Neural crest cell (in vitro differentiated cells): ENCODE results near the gene AGBL5. TPM values are rescaled to one million over a fixed set of nuclear protein-coding genes. Genes with fewer than 3 reads are reported as not detected.
A peak's percentile ranks its signal among the peaks of the same experiment; 100 is the strongest.

Source experiments
- DNase-seq: peaks from one replicate; pipeline ENCODE4 v3.0.0; 2021; ENCODE audit warnings: low read depth, mixed read lengths, low spot score
- H3K27ac Mint-ChIP-seq: one replicate; pipeline ENCODE4 v1.8.0; 2021; ENCODE audit warnings: mild to moderate bottlenecking, mixed read lengths; ENCODE audit not compliant: unreplicated experiment
- H3K27me3 Mint-ChIP-seq: 2 replicates; pipeline ENCODE4 v1.8.0; 2021; ENCODE audit warnings: low read depth, mild to moderate bottlenecking, mixed read lengths
- H3K36me3 Mint-ChIP-seq: 2 replicates; pipeline ENCODE4 v1.8.0; 2021; ENCODE audit warnings: low read depth, mild to moderate bottlenecking, mixed read lengths
- H3K4me1 Mint-ChIP-seq: 2 replicates; pipeline ENCODE4 v1.8.0; 2021; ENCODE audit warnings: mixed read lengths
- H3K4me3 Mint-ChIP-seq: one replicate; pipeline ENCODE4 v1.8.0; 2021; ENCODE audit warnings: mild to moderate bottlenecking, mixed read lengths
- H3K9me3 Mint-ChIP-seq: 2 replicates; pipeline ENCODE4 v1.8.0; 2021; ENCODE audit warnings: mixed read lengths
- CTCF ChIP-seq: fragments of 200-600 bp; sonication (generic); conservative IDR thresholded peaks from 2 replicates; pipeline ENCODE4 v1.5.0; 2021; ENCODE audit warnings: antibody characterized with exemption, mild to moderate bottlenecking
- total RNA-seq: library from RNA; stranded (reverse); gene quantifications from 2 replicates; pipeline ENCODE4 v1.2.1, GENCODE V29; 2021

AGBL5 gene
- total RNA-seq, 1 donor from 2014 or later, result 67.2 TPM

DNA sequence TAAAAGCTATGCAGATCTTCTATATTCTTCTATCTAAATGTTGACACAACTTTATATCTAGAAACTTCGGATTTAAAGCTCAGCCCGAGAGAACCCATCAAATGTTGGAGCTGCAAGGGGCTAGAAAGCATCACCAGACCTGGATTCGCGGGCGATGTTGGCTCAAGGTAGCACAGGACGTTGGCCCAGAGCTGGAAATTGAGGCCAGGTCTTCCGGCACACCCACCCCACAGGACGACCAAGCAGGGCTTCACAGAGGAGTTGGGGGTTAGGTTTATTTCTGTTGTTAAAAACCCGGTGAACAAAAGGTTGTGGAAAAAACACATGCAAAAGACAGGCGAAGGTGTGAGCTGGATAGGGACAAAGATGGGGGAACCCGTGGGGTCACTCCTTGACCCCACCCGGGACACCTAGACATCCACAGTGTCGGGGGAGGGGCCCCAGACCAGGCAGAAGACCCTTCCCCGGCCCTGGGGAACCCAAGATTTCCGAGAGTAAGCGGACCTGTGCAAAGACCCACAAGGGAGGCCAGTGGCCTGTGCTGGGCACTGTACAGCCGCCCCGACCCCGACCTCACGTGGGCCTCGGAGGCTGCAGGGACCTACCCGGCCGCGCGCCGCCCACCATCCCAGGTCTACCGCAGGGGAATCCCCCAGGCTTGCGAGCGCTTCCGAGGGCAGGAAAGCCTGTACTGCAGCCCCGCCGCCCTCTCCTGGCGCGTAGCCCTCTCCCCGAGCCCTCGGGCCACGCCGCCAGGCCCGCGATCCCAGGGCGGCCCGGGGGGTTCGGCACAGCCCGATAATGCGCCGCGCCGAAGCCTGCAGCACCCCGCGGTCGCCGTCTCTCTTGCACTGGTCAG lies 1.8 kb upstream of the AGBL5 start:
- no peak for TF ChIP-seq CTCF
- Mint-ChIP-seq H3K9me3 (peaks cover 5% of the 10 kb centered on the region), H3K27ac (peak overlapping the region; percentile 98), H3K4me3 (peak overlapping the region; percentile 99), H3K27me3 (peaks cover 22% of the 10 kb centered on the region), H3K4me1 (peaks cover 32% of the 10 kb centered on the region), H3K36me3 (peaks cover 12% of the 10 kb centered on the region)
- peak; percentile 51 for DNase-seq

DNA sequence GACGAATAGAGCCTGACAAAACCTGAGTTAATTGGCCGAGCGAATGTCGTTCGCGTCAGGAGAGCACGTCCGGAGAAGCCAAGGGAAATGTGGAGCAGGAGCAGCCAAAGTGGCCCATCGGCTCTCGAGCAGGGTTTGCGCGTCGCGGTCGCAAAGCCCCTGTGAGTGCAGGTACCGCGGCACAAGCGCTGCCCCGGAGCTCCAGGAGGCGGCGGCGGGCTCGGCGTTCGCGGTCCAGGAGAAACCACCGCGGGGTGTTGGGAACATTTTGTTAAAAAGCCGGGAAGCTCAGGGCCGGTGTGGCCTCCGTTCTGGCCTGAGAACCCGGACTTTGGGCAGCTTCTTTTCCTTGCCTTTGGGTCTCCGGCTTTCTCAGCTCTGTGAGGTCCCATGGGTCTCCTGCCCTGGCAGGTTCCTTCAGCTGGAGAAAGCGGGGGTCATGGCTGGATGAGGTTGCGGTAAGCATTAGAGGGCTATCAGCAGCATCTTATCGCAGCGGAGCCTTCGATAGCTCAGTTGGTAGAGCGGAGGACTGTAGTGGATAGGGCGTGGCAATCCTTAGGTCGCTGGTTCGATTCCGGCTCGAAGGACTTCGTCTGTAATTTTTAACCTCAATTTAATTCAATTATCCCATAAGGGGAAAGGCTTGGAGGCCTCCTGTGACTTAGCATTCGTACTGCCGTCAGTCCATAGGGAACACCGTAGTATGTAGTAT lies 1.0 kb upstream of the AGBL5 start:
- H3K4me3 Mint-ChIP-seq, result peak overlapping the region; percentile 99

DNA sequence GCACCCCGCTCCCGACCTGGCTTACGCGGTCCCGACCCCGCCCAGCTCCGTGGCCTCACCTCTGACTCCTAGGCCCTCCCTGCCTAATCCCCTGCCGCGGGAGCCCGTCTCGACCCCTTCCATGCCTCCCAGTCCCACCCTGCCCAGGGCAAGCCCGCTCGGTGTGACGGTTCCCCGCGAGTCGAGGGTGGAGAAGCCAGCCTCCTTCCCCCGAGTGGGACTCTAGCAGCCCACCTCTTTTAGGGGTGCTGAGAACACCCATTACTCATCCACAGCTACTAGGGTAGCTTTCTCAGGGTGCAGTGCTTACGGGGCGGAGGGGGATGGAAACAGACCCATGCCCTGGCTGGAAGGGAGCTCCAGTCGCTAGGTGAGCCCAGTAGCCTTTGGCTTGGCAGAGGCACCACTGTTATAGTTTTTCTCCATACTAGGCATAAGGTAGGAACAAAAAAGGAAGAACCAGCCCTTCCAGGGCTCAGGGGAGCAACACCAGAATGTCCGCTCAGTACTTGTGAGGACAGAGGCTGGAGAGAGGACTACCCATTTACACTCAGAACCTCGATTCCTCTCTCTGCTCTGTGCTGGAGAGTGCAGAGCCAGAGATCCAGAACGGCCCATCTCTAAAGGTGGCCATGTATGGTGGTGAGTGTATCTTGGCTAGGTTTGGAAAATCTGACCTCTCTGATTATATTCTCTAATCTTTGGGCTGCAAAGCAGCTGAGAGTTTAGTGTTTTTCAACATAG lies 606 bp downstream of the AGBL5 start:
- H3K9me3 Mint-ChIP-seq, result peaks cover 5% of the 10 kb centered on the region
- H3K4me1 Mint-ChIP-seq, result peaks cover 32% of the 10 kb centered on the region
- peak; percentile 38 for DNase-seq
- TF ChIP-seq CTCF, result no peak
- peak overlapping the region; percentile 92 for H3K4me3 Mint-ChIP-seq
- no peak overlapping the region for H3K27ac Mint-ChIP-seq
- H3K36me3 Mint-ChIP-seq, result peaks cover 18% of the 10 kb centered on the region
- H3K27me3 Mint-ChIP-seq, result peaks cover 22% of the 10 kb centered on the region

More for the DNA sequence above, 1.0 kb upstream of the AGBL5 start:
- H3K36me3 Mint-ChIP-seq, result peaks cover 15% of the 10 kb centered on the region
- peaks cover 32% of the 10 kb centered on the region for H3K4me1 Mint-ChIP-seq
- TF ChIP-seq CTCF, result peak; percentile 61
- H3K27me3 Mint-ChIP-seq, result peaks cover 22% of the 10 kb centered on the region
- peak overlapping the region; percentile 98 for H3K27ac Mint-ChIP-seq
- peaks cover 5% of the 10 kb centered on the region for H3K9me3 Mint-ChIP-seq
- peak; percentile 92 for DNase-seq

DNA sequence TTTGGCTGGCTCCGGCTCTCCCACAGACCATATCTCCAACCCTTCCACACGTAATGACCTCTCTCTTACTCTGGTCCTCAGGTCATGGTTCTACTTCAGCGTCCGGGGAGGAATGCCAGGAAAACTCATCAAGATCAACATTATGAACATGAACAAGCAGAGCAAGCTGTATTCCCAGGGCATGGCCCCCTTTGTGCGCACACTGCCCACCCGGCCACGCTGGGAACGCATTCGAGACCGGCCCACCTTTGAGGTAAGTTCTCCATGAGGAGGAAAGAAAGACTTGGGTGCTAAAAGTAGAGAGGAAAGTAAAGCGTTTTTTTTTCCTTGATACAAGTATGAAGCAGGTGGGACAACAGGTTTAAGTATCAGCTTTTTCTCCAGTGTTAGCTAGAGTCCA lies 1.9 kb downstream of the AGBL5 start:
- no peak for TF ChIP-seq CTCF
- peaks cover 18% of the 10 kb centered on the region for H3K27me3 Mint-ChIP-seq
- no peak overlapping the region for H3K27ac Mint-ChIP-seq

DNA sequence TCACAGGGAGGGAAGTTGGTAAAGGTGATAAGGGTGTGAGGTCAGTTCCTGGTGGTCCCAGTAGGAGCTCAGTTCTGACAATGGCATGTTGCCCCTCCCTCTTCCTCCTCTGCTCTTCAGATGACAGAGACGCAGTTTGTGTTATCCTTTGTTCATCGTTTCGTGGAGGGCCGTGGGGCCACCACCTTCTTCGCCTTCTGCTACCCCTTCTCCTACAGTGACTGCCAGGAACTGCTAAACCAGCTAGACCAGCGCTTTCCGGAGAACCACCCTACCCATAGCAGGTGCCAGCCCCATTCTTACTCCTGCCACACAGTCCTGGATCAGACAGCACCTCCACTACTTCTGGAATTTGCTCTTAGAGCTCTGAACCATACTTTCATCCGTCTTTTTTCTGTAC lies 2.3 kb downstream of the AGBL5 start:
- Mint-ChIP-seq H3K4me1 (peaks cover 28% of the 10 kb centered on the region), H3K36me3 (peaks cover 18% of the 10 kb centered on the region), H3K27ac (no peak overlapping the region), H3K27me3 (peaks cover 18% of the 10 kb centered on the region), H3K9me3 (peaks cover 5% of the 10 kb centered on the region), H3K4me3 (peak overlapping the region; percentile 92)
- no peak for TF ChIP-seq CTCF
- no peak for DNase-seq

More for the DNA sequence above, 1.9 kb downstream of the AGBL5 start:
- Mint-ChIP-seq H3K4me1 (peaks cover 28% of the 10 kb centered on the region), H3K36me3 (peaks cover 18% of the 10 kb centered on the region), H3K4me3 (peak overlapping the region; percentile 92), H3K9me3 (peaks cover 5% of the 10 kb centered on the region)
- DNase-seq, result no peak
